ACHN (cell line): Measurements from ENCODE around the gene LIMCH1.
A peak's percentile ranks its signal among the peaks of the same experiment; 100 is the strongest.

ENCODE experiments used
- DNase-seq: peaks from one replicate; pipeline ENCODE4 v3.0.0-alpha.2; 2015
- in situ Hi-C: cut with HindIII; loops from 2 replicates; pipeline ENCODE4 v1.10.0; 2017; ENCODE audit warnings: low sequenced_read_pairs, low pct_ligation_motif_present, low pct_unique_long_range_greater_than_20kb

The LIMCH1 gene

DNA sequence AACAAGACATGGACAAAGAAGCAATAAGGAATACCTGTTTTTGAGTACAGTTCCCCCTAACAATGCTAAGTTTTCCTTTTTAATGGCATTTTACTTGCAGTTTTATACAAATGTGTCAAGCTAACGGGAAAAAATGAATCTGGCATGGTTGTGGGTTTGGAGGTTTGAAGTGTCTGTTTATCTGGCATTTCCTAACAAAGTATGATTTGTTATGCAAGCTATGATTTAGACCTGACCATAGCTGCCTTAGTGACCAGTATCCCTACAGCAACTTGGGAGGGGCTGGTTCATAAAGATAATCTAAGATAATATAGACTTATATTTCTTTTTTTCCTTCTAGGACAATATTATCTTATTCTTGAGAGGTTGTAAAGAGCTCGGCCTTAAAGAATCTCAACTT lies 60.6 kb downstream of the LIMCH1 start:
- no peak for DNase-seq
- in situ Hi-C loops = no loop called here

DNA sequence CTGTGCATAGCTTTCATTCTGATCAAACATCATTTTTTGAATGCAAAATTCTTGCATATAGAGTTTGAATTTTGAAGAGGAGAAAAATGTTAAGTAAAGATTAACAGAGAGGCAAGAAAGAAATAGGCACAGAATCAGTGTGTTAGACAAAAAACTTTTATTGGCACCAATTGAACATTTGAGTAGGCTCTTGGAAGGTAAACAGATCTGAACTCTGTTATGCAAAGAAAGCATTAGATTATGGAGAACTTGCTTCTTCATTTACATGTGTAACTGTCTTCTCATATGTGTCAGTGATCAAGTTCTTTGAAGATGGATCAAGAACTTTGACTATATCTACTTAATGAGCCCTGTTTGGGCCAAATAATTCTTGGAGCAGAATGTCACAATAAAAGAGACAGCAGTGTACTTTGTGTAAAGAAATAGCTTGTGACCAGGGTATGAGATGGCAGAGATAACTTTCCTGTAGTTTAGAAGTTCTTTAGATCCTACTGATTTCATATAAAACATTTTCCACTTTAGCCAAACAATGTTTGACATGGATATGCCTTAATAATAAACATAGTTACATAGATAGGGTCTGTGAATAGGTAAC lies 61.3 kb downstream of the LIMCH1 start:
- in situ Hi-C loops = no loop called here
- DNase-seq = no peak

GRCh38 chr4:41600243-41600912 lies 62.4 kb downstream of the LIMCH1 start:
- DNase-seq = peak; percentile 32
- in situ Hi-C loops = no loop called here

- in situ Hi-C loops = no loop called here
These were observed 63.1 kb downstream of the LIMCH1 start for GRCh38 chr4:41601025-41601424.

GRCh38 chr4:41602113-41602512 lies 64.2 kb downstream of the LIMCH1 start:
- in situ Hi-C loops = no loop called here
- DNase-seq = no peak

More at GRCh38 chr4:41601025-41601424, 63.1 kb downstream of the LIMCH1 start:
- DNase-seq = no peak

- in situ Hi-C loops = no loop called here
- DNase-seq = no peak
These were observed 65.0 kb downstream of the LIMCH1 start for GRCh38 chr4:41602886-41603498.

GRCh38 chr4:41609851-41610250 lies 71.9 kb downstream of the LIMCH1 start:
- no peak for DNase-seq
- in situ Hi-C loops = no loop called here

DNA sequence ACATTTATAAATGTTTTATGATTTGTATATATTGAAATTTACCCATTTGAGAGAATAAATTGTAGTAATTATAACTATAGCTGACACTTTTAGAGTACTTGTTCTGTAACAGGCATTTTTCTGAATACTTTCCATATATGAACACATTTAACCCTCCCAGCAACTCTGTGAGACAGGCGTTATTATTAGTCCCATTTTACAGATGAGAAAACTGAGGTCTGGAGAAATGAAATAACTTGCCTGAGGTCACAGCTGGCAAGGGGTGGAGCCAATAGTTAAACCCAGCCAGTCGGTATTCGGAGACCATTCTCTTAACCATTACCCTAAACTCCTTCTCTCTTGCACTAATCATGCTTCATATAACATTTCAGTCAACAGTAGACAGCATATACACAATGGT lies 72.5 kb downstream of the LIMCH1 start:
- no peak for DNase-seq
- in situ Hi-C loops = no loop called here

DNA sequence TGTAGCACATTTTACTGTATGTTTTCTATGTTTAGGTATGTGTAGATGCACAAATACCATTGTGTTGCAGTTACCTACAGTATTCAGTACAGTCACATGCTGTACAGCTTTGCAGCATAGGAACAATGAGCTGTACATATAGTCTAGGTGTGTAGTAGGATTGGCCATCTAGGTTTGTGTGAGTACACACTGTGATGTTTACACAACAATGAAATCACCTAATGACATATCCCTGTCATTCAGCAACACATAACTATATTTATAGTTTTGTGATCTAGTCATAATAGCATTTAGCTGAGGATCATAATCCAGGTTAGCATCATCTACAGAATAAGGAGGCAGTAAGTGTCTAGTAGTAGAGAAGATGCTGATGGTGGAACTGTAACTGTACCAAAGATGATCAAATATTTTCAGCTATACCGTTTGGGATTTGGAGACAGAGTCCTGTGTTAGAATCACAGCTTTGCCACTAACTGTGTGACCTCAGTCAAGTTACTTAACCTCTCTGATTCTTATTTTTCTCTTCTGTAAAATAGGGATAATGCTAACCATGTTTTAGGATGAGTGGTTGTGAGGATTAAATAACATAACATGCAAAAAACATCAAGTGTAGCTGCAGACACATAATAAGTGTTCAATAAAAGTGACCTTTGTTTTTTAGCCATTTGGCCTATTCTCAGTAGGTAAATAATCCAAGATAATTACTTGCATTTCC lies 73.3 kb downstream of the LIMCH1 start:
- no peak for DNase-seq
- in situ Hi-C loops = no loop called here

DNA sequence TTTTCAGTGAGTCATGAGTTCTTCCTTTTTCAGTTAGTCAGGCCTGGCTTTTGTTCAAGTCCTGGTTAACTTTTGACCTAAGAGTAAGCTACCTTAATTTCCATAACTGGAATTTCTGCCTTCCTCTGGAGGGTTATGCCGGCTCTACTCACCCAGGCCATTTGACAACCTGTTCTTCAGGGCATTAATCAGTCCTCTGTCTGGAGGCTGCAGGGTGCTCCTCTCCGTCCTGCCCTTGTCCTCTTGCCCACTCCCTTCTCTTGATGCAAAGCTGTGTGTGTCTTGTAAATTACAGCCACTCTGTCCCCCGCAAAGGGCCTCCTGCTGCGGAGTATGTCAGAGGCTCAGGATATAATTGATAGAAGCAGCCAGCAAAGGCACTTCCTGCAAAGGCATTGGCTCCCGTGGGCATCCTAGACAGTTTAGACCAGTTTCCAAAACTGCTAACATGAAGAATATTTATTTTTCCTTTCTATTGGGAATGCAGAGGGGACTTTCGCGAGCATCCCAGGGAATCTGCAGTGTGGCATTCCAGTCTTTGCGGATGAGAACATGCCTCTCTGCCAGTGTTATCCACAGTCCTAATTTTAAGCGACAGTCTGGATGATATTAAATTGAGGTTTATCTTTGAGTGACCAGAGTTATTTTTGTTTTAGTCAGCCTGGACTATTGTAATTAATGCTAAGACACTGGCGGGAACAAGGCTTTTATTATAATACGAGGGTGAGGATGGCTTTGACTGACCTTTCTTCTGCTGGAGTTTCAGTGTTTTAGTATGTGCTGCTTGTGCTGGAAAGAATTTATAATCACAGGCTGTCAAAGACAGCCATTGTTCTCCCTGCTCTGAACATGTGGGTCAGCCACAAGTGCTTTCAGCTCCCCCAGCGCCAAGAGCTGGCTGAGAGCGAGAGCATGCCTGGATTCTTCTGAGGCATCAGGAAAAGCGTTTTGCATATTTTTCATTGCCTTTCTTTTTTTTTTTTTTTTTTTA lies 74.2 kb downstream of the LIMCH1 start:
- in situ Hi-C loops = no loop called here
- peak; percentile 54 for DNase-seq

GRCh38 chr4:41613386-41613785 lies 75.4 kb downstream of the LIMCH1 start:
- in situ Hi-C loops = no loop called here
- peak; percentile 12 for DNase-seq

GRCh38 chr4:41613821-41614220 lies 75.9 kb downstream of the LIMCH1 start:
- in situ Hi-C loops = no loop called here
- DNase-seq = peak; percentile 32

DNA sequence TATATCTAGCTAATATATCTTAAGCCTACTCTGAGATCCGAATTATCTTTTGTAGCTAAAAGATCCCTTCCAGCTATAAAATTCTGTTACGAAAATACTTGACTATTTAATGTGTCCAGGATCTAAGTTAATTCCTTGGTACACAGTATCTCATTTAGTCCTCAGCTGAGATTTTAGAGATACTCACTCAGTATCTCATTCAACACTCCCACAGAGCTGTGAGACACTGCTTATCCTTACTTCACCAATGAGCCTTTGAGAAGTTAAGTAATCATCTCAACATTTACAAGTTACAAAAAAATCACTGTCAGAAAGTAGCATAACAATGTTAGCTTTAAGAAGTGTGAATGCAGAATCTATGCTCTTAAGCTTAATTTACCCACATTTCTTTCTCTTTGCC lies 76.6 kb downstream of the LIMCH1 start:
- in situ Hi-C loops = no loop called here

DNA sequence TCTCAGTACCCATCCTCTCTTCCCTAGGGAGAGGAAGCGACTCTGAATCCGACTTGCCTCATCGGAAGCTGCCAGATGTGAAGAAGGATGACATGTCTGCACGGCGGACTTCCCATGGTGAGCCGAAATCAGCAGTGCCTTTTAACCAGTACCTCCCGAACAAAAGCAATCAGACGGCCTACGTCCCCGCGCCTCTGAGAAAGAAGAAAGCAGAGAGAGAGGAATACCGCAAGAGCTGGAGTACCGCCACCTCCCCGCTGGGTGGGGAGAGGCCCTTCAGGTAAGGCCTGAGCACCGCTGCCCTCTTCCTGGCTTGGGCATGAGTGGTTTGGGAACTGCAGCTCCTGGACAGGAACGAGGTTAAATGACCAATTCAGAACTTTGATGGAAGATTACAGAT lies 81.2 kb downstream of the LIMCH1 start:
- in situ Hi-C loops = no loop called here

More for the DNA sequence above, 76.6 kb downstream of the LIMCH1 start:
- no peak for DNase-seq

GRCh38 chr4:41620594-41621256 lies 82.8 kb downstream of the LIMCH1 start:
- in situ Hi-C loops = no loop called here
- DNase-seq = no peak

More for the DNA sequence above, 81.2 kb downstream of the LIMCH1 start:
- no peak for DNase-seq

DNA sequence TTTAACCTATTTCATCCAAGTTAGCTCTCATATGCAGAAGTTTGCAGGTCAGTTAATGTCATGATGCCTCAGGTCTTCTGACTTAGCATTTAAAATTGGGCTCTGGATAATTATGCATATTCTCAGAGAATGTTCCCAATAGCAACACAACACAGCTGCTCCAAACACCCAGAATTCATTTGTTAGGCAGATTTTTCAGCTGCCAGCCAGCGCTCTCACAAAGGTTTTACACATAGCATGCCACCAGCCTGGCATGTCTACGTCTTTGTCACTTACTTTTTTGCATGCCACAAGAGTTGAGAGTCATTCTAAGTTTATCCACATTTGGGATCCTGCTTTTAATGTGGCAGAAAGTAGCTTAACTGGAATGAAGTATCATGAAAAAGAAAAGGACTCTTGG lies 84.8 kb downstream of the LIMCH1 start:
- in situ Hi-C loops = no loop called here
- DNase-seq = no peak

DNA sequence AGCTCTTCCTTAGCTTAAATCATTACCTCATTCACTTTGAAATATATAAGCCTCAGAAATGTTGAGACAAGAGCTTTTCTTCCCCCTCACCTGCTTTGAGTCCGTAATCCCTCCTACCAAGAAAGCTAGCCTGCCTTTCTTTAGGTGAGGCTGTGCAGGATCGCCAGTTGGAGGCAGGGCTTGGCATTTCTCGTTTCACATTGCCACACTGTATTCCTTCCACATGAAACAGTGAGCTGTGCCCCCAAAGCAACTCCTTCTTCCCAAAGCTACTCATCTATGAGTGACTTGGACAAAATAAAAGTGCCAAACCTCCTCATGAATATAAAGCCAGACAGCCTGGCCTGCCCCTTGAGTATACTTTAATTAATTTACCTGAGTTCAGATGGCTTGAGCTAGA lies 86.8 kb downstream of the LIMCH1 start:
- in situ Hi-C loops = no loop called here
- DNase-seq = no peak

DNA sequence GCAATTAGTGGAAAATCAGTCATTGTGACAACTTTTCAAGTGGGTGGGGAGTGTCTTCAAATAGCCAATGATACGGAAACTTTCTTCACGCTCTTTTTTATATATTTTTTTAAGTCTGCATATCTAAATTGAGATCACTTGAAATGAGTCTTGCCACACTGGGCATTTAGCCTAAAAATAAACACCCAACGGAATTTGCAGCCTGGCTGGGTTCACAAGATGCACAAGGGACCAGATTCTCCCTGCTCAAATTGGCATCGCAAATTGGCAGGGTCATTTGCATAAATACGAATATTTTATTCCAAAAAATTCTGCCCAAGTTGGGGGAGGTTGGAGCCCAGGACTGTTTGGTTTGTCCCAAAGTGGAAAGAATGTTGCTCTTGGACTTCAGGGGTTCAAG lies 87.6 kb downstream of the LIMCH1 start:
- in situ Hi-C loops = no loop called here
- no peak for DNase-seq
